K562 (cell line): ENCODE data around the gene DGKA. TPM values are rescaled to one million over a fixed set of nuclear protein-coding genes. Genes with fewer than 3 reads are reported as not detected.

Experiments used
- CTCFL ChIP-seq: IDR thresholded peaks from 2 replicates; pipeline ENCODE4 v1.6.1; 2011; ENCODE audit warnings: borderline replicate concordance, low read depth, mild to moderate bottlenecking, moderate library complexity, low read length; ENCODE audit not compliant: insufficient read depth, poor library complexity, severe bottlenecking
- EGR1 ChIP-seq: fragments of 450-650 bp; conservative IDR thresholded peaks from 2 replicates; pipeline ENCODE4 v1.6.1; 2017; ENCODE audit warnings: mild to moderate bottlenecking
- FOXM1 ChIP-seq, 2 experiments: fragments of 450-650 bp in 1 of 2; sonication (generic) in 1 of 2; formaldehyde crosslinking in 1 of 2; IDR thresholded peaks; 2 replicates each; pipeline versions ENCODE4 v1.6.1 to v1.9.0; 2017 to 2022; ENCODE audit warnings: low read depth in 2 of 2, mild to moderate bottlenecking in 2 of 2, missing genetic modification reagents in 1 of 2, moderate library complexity in 1 of 2
- GABPB1 ChIP-seq: sonication (generic); formaldehyde crosslinking; IDR thresholded peaks from 2 replicates; pipeline ENCODE4 v1.8.0; 2022; ENCODE audit warnings: mild to moderate bottlenecking, missing genetic modification reagents
- L3MBTL2 ChIP-seq: fragments of 450-650 bp; IDR thresholded peaks from 2 replicates; pipeline ENCODE4 v1.6.1; 2016; ENCODE audit warnings: mild to moderate bottlenecking, moderate library complexity
- MAZ ChIP-seq, 2 experiments: fragments of 450-650 bp in 1 of 2; sonication (generic) in 1 of 2; formaldehyde crosslinking; IDR thresholded peaks in 1 of 2; conservative IDR thresholded peaks in 1 of 2; 2 replicates each; pipeline versions ENCODE4 v1.4.0 to v1.5.0; 2020; ENCODE audit warnings: mild to moderate bottlenecking in 1 of 2, missing genetic modification reagents in 1 of 2
- PBX2 ChIP-seq, 2 experiments: IDR thresholded peaks in 1 of 2; conservative IDR thresholded peaks in 1 of 2; 2 replicates each; pipeline ENCODE4 v1.6.1; 2016; ENCODE audit warnings: low read depth in 2 of 2, mild to moderate bottlenecking in 1 of 2, missing compliant biosample characterization in 1 of 2, missing genetic modification characterization in 1 of 2, moderate library complexity in 1 of 2
- SMARCA5 ChIP-seq: fragments of 450-650 bp; IDR thresholded peaks from 2 replicates; pipeline ENCODE4 v1.6.1; 2016
- TFE3 ChIP-seq: fragments of 450-650 bp; formaldehyde crosslinking; IDR thresholded peaks from 2 replicates; pipeline ENCODE4 v1.4.0; 2020; ENCODE audit warnings: mild to moderate bottlenecking, mixed read lengths
- TRIM24 ChIP-seq, 2 experiments: fragments of 450-650 bp; IDR thresholded peaks; 2 replicates each; pipeline ENCODE4 v1.6.1; 2016
- ZC3H4 ChIP-seq: sonication (generic); formaldehyde crosslinking; IDR thresholded peaks from 2 replicates; pipeline ENCODE4 v1.9.0; 2021; ENCODE audit warnings: missing genetic modification reagents, borderline replicate concordance
- ZFP91 ChIP-seq: sonication (generic); formaldehyde crosslinking; IDR thresholded peaks from 2 replicates; pipeline ENCODE4 v1.8.0; 2022; ENCODE audit warnings: mild to moderate bottlenecking, missing genetic modification reagents
- ZKSCAN8 ChIP-seq: fragments of 200-800 bp; sonication (Bioruptor generic); IDR thresholded peaks from 2 replicates; pipeline ENCODE4 v1.6.1; 2016; ENCODE audit warnings: missing genetic modification characterization, missing compliant biosample characterization
- ZNF263 ChIP-seq: sonication (generic); formaldehyde crosslinking; IDR thresholded peaks from 2 replicates; pipeline ENCODE4 v1.8.0; 2022; ENCODE audit warnings: mild to moderate bottlenecking, missing genetic modification reagents, borderline replicate concordance
- ZNF395 ChIP-seq: fragments of 200-800 bp; sonication (Bioruptor generic); IDR thresholded peaks from 2 replicates; pipeline ENCODE4 v1.6.1; 2017; ENCODE audit warnings: missing genetic modification characterization, missing compliant biosample characterization
- polyA plus RNA-seq, 8 experiments: library from polyadenylated mRNA; depleted of rRNA in 4 of 8; stranded (reverse) in 5 of 8; unstranded in 3 of 8; fragments of >200 nt; fragmentation: Nextera tagmentation in 2 of 8; fragmentation: Illumina TruSeq in 1 of 8; extraction: Ambion mirVana in 2 of 8; extraction: Trizol in 1 of 8; gene quantifications; 2 replicates each; pipeline versions ENCODE4 v1.2.1 to v1.2.3, GENCODE V29; 2011 to 2014; ENCODE audit warnings: inconsistent platforms in 1 of 8, missing spikeins in 1 of 8
- total RNA-seq, 7 experiments: library from RNA; depleted of rRNA in 6 of 7; stranded (reverse); fragments of >200 nt in 6 of 7; fragmentation: Illumina TruSeq in 2 of 7; extraction: Trizol in 2 of 7; gene quantifications; 2 replicates each; pipeline versions ENCODE4 v1.2.1 to v1.2.3, GENCODE V29; 2011 to 2021; ENCODE audit warnings: low replicate concordance in 1 of 7

The DGKA gene
- total and polyA plus RNA-seq, 9 of the 15 experiments (the other 6 are each of a cell fraction or from before 2014, with no cell fraction given) = 3.4 to 12.4 (median 6.2) TPM

- TF ChIP-seq ZC3H4 (peak; percentile 28; the same call in 1 of the 2 replicates), GABPB1 (peak; percentile 93), TRIM24 (IDR thresholded peaks at IDR 0.05) (peak; percentile 26 to 44; a peak in 3 of 4 replicates), FOXM1 (IDR thresholded peaks at IDR 0.05; ENCODE audit: low read depth) (no peak), FOXM1 (CRISPR knock-in tag; IDR thresholded peaks at IDR 0.05; ENCODE audit: low read depth) (0 out of 2 replicates have a peak, but pooled peaks have one; percentile 9), SMARCA5 (peak; percentile 83; the same call in 1 of the 2 replicates), ZKSCAN8 (CRISPR knock-in tag) (no peak), EGR1 (peak; percentile 56), MAZ (CRISPR knock-in tag; conservative IDR thresholded peaks at IDR 0.05 in 1 of 2, IDR thresholded peaks at IDR 0.05 in 1 of 2) (peak; percentile 50 to 63; a peak in 3 of 4 replicates), ZNF395 (CRISPR knock-in tag) (peak; percentile 63; the same call in 1 of the 2 replicates), L3MBTL2 (peak; percentile 32; the same call in 1 of the 2 replicates), ZFP91 (CRISPR knock-in tag) (peak; percentile 97), CTCFL (peak; percentile 94), TFE3 (CRISPR knock-in tag) (no peak), ZNF263 (CRISPR knock-in tag) (no peak), PBX2 (CRISPR knock-in tag; IDR thresholded peaks at IDR 0.05; ENCODE audit: low read depth) (no peak), PBX2 (tag; conservative IDR thresholded peaks at IDR 0.05; ENCODE audit: low read depth) (no peak)
Measured at GRCh38 chr12:55926738-55927587, 4.0 kb upstream of the DGKA start (continued).
